ENCODE results near the gene PMF1. TPM values are rescaled to one million over a fixed set of nuclear protein-coding genes. Genes with fewer than 3 reads are reported as not detected.

The PMF1 gene
- total and polyA plus RNA-seq, 2 experiments from 2014 or later, result 112 to 118 TPM

- no peaks in the 10 kb centered on the region for H3K9me2 ChIP-seq (ENCODE audit: insufficient read depth)
- H3K36me3 ChIP-seq (ENCODE audit: insufficient read depth), result peaks cover 26% of the 10 kb centered on the region
- Mint-ChIP-seq H3K9me3 (no peaks in the 10 kb centered on the region), H3K36me3 (ENCODE audit: low read depth) (peaks cover 20% of the 10 kb centered on the region), H3K27ac (peak overlapping the region; percentile 97), H3K4me3 (peak overlapping the region; percentile 98), H3K27me3 (ENCODE audit: insufficient read depth, low read depth, poor library complexity) (peaks cover 16% of the 10 kb centered on the region), H3K4me1 (peaks cover 19% of the 10 kb centered on the region)
- H3K4me3 ChIP-seq, result peak overlapping the region; percentile 83
- no peaks in the 10 kb centered on the region for H3K27me3 ChIP-seq (ENCODE audit: insufficient read depth)
- H3K4me1 ChIP-seq (ENCODE audit: insufficient read depth), result peaks cover 16% of the 10 kb centered on the region
- peak overlapping the region; percentile 92 for H3K27ac ChIP-seq (ENCODE audit: low read depth)
- no peak overlapping the region for H2AFZ ChIP-seq
- ATAC-seq (peak; percentile 43), DNase-seq (ENCODE audit: low spot score) (peak; percentile 18)
- peak overlapping the region; percentile 96 for H3K4me2 ChIP-seq
- peaks cover 41% of the 10 kb centered on the region for H4K20me1 ChIP-seq (replicated peaks; ENCODE audit: insufficient read depth)
- TF ChIP-seq ZNF462 (CRISPR knock-in tag; IDR thresholded peaks at IDR 0.05) (no peak), CTCF (conservative IDR thresholded peaks at IDR 0.05; ENCODE audit: low read depth in 2 of 2) (no peak), CREB1 (CRISPR knock-in tag; IDR thresholded peaks at IDR 0.05; ENCODE audit: low read depth) (no peak), ZNF331 (CRISPR knock-in tag; IDR thresholded peaks at IDR 0.05; ENCODE audit: low read depth) (no peak), REST (IDR thresholded peaks at IDR 0.05; ENCODE audit: unreplicated experiment) (no peak), ZNF114 (CRISPR knock-in tag; IDR thresholded peaks at IDR 0.05) (no peak), EZH2 (IDR thresholded peaks at IDR 0.05; ENCODE audit: low read depth, unreplicated experiment) (no peak), NANOG (IDR thresholded peaks at IDR 0.05; ENCODE audit: borderline replicate concordance) (no peak), ETS1 (IDR thresholded peaks at IDR 0.05) (no peak), STAT1 (IDR thresholded peaks at IDR 0.05; ENCODE audit: unreplicated experiment) (no peak), JUNB (IDR thresholded peaks at IDR 0.05; ENCODE audit: unreplicated experiment) (no peak), EZH2phosphoT487 (IDR thresholded peaks at IDR 0.05; ENCODE audit: unreplicated experiment) (no peak), POLR2AphosphoS5 (IDR thresholded peaks at IDR 0.05; ENCODE audit: low read depth) (no peak)
- peaks cover 45% of the 10 kb centered on the region for H3K79me2 ChIP-seq (replicated peaks; ENCODE audit: insufficient read depth)
- H3F3A ChIP-seq (replicated peaks; ENCODE audit: low read depth), result peaks cover 25% of the 10 kb centered on the region; the same call in 1 of the 2 replicates
Observed at GRCh38 chr1:156281693-156282478, 69.1 kb downstream of the PMF1 start.
